T-cell (primary cell): ENCODE measurements around the gene RAB3IP. TPM values are rescaled to one million over a fixed set of nuclear protein-coding genes. Genes with fewer than 3 reads are reported as not detected.

ENCODE experiments used
- ATAC-seq, 4 experiments: fragments of 200-7000 bp in 3 of 4; fragments of 150-1000 bp in 1 of 4; cut with Tn5 transposase; replicated peaks in 1 of 4; 1 replicate in 3 of 4; 2 replicates in 1 of 4; pipeline ENCODE4 v1.10.0; 2021; ENCODE audit warnings: moderate library complexity in 3 of 4, mild to moderate bottlenecking in 2 of 4, moderate number of reproducible peaks in 1 of 4
- CTCF ChIA-PET, 2 donors: fragments of 300-600 bp; sonication (Branson Sonifier 250); formaldehyde crosslinking; loops; one replicate each; lab custom pipeline; 2022; ENCODE audit warnings: antibody characterized with exemption in 2 of 2; lab: Charles Lee
- POLR2A ChIA-PET, 2 donors: fragments of 300-600 bp; sonication (Branson Sonifier 250); formaldehyde crosslinking; loops; one replicate each; lab custom pipeline; 2022; ENCODE audit warnings: antibody characterized with exemption in 2 of 2; lab: Charles Lee
- DNase-seq, 35 experiments: peaks; one replicate each; pipeline versions ENCODE4 v3.0.0 to v3.0.0-alpha.2; 2013 to 2023
- H3K27ac ChIP-seq: one replicate; pipeline ENCODE4 v1.5.1; 2013; ENCODE audit warnings: low read length
- H3K27me3 ChIP-seq, 2 experiments: replicated peaks in 1 of 2; 1 replicate in 1 of 2; 2 replicates in 1 of 2; pipeline versions ENCODE4 v1.6.1 to v1.7.0; 2013; ENCODE audit warnings: low read length in 1 of 2, mixed read lengths in 1 of 2; ENCODE audit not compliant: control insufficient read depth in 2 of 2, insufficient read depth in 2 of 2; ENCODE audit errors: extremely low read depth in 1 of 2
- H3K36me3 ChIP-seq, 2 donors: 1 replicate in 1 of 2; 2 replicates in 1 of 2; pipeline versions ENCODE4 v1.6.1 to v1.7.0; 2013; ENCODE audit warnings: low read length in 1 of 2; ENCODE audit not compliant: control insufficient read depth in 2 of 2, insufficient read depth in 1 of 2; ENCODE audit errors: extremely low read depth in 1 of 2
- H3K4me1 ChIP-seq, 2 experiments: 1 replicate in 1 of 2; 2 replicates in 1 of 2; pipeline versions ENCODE4 v1.6.1 to v1.7.0; 2013; ENCODE audit warnings: low read length in 2 of 2, mixed read lengths in 1 of 2; ENCODE audit not compliant: insufficient read depth in 2 of 2, control insufficient read depth in 1 of 2; ENCODE audit errors: extremely low read depth in 1 of 2
- H3K4me3 ChIP-seq, 2 donors: 1 replicate in 1 of 2; 2 replicates in 1 of 2; pipeline versions ENCODE4 v1.5.1 to v1.7.0; 2013; ENCODE audit warnings: mild to moderate bottlenecking in 2 of 2, low read length in 1 of 2, moderate library complexity in 1 of 2; ENCODE audit not compliant: control insufficient read depth in 1 of 2; ENCODE audit errors: extremely low read depth in 1 of 2
- H3K9me3 ChIP-seq: 2 replicates; pipeline ENCODE4 v1.7.0; 2013
- H3K27ac Mint-ChIP-seq, 2 donors: one replicate each; pipeline ENCODE4 v1.8.0; 2020 to 2021; ENCODE audit warnings: mild to moderate bottlenecking in 2 of 2, mixed read lengths in 2 of 2
- H3K27me3 Mint-ChIP-seq, 2 donors: one replicate each; pipeline ENCODE4 v1.8.0; 2021 to 2022; ENCODE audit warnings: mixed read lengths in 2 of 2
- H3K36me3 Mint-ChIP-seq: one replicate; pipeline ENCODE4 v1.8.0; 2021; ENCODE audit warnings: mixed read lengths
- H3K4me1 Mint-ChIP-seq, 3 donors: one replicate each; pipeline ENCODE4 v1.8.0; 2020 to 2022; ENCODE audit warnings: mixed read lengths in 3 of 3, mild to moderate bottlenecking in 1 of 3
- H3K4me3 Mint-ChIP-seq, 3 donors: one replicate each; pipeline ENCODE4 v1.8.0; 2020 to 2022; ENCODE audit warnings: mild to moderate bottlenecking in 3 of 3, mixed read lengths in 3 of 3, moderate library complexity in 3 of 3
- H3K9me3 Mint-ChIP-seq, 3 donors: one replicate each; pipeline ENCODE4 v1.8.0; 2020 to 2022; ENCODE audit warnings: mixed read lengths in 3 of 3
- WGBS: methylation state at CpG from one replicate; pipeline ENCODE4 v1.1.5; 2013; ENCODE audit warnings: missing lambda C conversion rate; ENCODE audit not compliant: insufficient coverage; 5-methylcytosine and 5-hydroxymethylcytosine counted together
- total RNA-seq, 35 experiments: library from RNA in 6 of 35; stranded (reverse) in 6 of 35; fragments of 120-200 nt in 1 of 35; gene quantifications; one replicate each; pipeline versions ENCODE4 v1.2.1 to v1.2.4 and lab custom pipeline; 2013 to 2026

Gene RAB3IP
- total RNA-seq, 5 donors from 2014 or later (not counting 1 experiment from before 2014, with no cell fraction given) = 18.7 to 30.5 (median 20.7) TPM

DNA sequence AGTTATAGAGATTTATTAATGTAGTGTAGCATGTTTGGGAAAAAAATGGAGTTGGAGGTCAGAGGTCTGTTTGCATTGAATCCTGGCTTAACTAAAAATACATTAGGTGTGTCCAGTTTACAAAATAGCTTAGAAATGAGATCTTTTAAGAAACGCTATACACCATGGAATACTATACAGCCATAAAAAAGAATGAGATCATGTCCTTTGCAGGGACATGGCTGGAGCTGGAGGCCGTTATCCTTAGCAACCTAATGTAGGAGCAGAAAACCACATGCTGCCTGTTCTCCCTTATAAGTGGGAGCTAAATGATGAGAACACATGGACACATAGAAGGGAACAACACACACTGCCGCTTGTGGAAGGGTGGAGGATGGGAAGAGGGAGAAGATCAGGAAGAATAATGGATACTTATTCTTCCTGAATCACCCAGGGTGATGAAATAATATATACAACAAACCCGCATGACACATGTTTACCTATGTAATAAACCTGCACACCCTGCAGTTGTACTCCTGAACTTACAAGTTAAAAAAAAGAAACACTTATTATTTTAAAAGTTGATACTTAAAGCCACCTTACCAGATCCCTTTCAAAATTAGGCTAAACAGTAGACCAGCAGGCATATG is 72.3 kb downstream of the RAB3IP start:
- Mint-ChIP-seq H3K4me1 (no peaks in the 10 kb centered on the region), H3K4me3 (no peak overlapping the region), H3K27ac (no peak overlapping the region), H3K27me3 (no peaks in the 10 kb centered on the region), H3K9me3 (peaks cover 7 to 15% (median 12%) of the 10 kb centered on the region in 3 donors), H3K36me3 (peaks cover 72% of the 10 kb centered on the region)
- WGBS = no CpG with 5 or more reads among the region's 4 CpGs
- ATAC-seq (no peak), DNase-seq (no peak)
- no peak overlapping the region for H3K4me3 ChIP-seq
- H3K9me3 ChIP-seq = no peaks in the 10 kb centered on the region
- POLR2A ChIA-PET = no interaction called here
- no peak overlapping the region for H3K27ac ChIP-seq
- no peaks in the 10 kb centered on the region for H3K27me3 ChIP-seq
- H3K36me3 ChIP-seq = peaks cover 0 to 3% of the 10 kb centered on the region in 2 donors
- CTCF ChIA-PET = interaction anchor here in 1 of 2 donors (0.5 kb wide), 1 partner anchor 594 kb away, joined by 3 read pairs; no protein-coding TSS in a partner anchor
- no peaks in the 10 kb centered on the region for H3K4me1 ChIP-seq

DNA sequence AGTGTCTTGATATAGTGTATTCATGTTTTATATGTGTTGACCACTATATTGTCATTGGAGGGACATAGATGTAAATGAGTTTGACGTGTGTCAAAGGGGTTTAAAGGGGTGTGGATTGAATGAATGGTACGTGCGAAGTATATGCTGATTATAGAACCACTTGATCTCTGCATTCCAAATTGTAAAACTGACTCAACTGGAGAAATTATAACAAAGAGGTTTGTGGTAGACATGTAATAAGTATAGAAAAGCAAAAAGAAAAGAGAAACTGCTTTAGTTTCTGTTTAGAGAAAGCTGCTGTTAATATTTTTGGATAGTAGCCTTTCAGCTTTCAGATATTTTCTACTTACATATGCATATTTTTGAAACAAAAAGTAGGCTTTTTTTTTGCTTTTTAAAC is 77.4 kb downstream of the RAB3IP start:
- no peak for ATAC-seq
- H3K9me3 ChIP-seq = no peaks in the 10 kb centered on the region
- Mint-ChIP-seq H3K27me3 (no peaks in the 10 kb centered on the region), H3K4me3 (no peak overlapping the region), H3K4me1 (no peaks in the 10 kb centered on the region), H3K9me3 (no peaks in the 10 kb centered on the region), H3K36me3 (peaks cover 42% of the 10 kb centered on the region), H3K27ac (no peak overlapping the region)
- WGBS = 78% methylated on average over 3 of the region's 3 CpGs
- no peak overlapping the region for H3K4me3 ChIP-seq
- H3K27me3 ChIP-seq = no peaks in the 10 kb centered on the region
- DNase-seq = no peak
- H3K4me1 ChIP-seq = no peaks in the 10 kb centered on the region
- ChIA-PET CTCF (no interaction called here), POLR2A (no interaction called here)
- no peak overlapping the region for H3K27ac ChIP-seq
- no peaks in the 10 kb centered on the region for H3K36me3 ChIP-seq

DNA sequence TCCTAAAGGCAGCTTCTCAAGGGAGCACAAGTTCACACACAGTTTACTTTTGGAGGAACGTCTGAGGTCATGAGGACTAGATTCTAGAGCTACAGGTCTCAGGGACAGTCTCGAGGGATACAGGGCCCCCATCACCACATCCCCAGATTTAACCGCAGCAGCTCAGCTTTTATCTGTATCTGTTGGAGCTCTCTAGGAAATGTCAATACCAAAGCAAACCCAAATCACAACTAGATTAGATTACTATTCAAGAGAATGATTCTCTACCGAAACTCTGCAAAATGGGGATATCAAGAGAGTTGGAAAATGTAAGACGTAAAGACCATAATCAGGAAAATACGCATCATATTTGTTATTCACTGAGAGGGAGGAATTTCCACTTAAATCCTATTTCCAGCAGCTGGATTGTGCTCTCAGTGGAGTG is 82.4 kb downstream of the RAB3IP start:
- peaks cover 0 to 11% of the 10 kb centered on the region in 2 donors for H3K27me3 Mint-ChIP-seq

DNA sequence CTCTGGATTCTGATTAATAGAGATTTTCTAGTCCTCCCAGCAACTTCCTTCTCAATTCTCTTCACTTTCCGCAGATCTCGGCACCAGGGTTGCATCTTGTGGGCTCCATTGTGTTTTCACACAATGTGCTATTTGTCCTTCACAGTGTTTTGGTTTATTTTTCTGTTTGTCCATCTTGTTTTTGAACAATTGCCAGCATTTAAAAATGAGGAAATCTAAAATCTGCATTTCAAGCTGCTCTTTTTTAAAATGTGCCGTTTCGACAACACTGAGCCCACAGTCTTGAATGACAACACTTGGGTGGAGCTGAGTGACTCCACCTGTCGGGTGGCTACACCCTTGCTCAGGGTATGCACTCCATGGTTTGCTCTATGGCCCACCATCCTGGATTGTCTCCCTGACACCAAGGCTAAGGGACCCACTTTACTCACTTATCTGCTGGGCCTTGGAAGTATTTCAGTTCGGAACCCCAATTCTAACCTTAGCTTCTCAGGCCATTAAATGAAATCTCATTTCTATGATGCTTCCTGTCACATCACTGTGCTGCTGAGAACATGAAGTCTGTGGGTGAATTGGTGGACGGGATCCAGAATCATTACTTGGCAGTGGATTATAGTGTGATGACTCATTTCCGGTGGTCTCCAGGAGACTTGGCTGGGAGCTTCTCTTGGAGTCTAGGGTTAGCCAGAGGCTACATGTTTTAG is 82.9 kb downstream of the RAB3IP start:
- Histone ChIP-seq H3K27ac (no peak overlapping the region), H3K36me3 (no peaks in the 10 kb centered on the region), H3K4me1 (no peaks in the 10 kb centered on the region), H3K9me3 (no peaks in the 10 kb centered on the region), H3K27me3 (no peaks in the 10 kb centered on the region), H3K4me3 (no peak overlapping the region)
- Mint-ChIP-seq H3K27me3 (peaks cover 0 to 11% of the 10 kb centered on the region in 2 donors), H3K27ac (no peak overlapping the region), H3K36me3 (peaks cover 3% of the 10 kb centered on the region), H3K4me1 (no peaks in the 10 kb centered on the region), H3K9me3 (no peaks in the 10 kb centered on the region), H3K4me3 (no peak overlapping the region)
- 81% methylated on average over 4 of the region's 8 CpGs for WGBS
- ATAC-seq (no peak), DNase-seq (no peak)
- ChIA-PET POLR2A (no interaction called here), CTCF (no interaction called here)

More for the DNA sequence above, 82.4 kb downstream of the RAB3IP start:
- ChIA-PET CTCF (no interaction called here), POLR2A (interaction anchor here in 1 of 2 donors (0.7 kb wide), 1 partner anchor 68 kb away, joined by 6 read pairs; no protein-coding TSS in a partner anchor)
- Histone ChIP-seq H3K27me3 (no peaks in the 10 kb centered on the region), H3K27ac (no peak overlapping the region), H3K36me3 (no peaks in the 10 kb centered on the region), H3K4me3 (no peak overlapping the region), H3K9me3 (no peaks in the 10 kb centered on the region), H3K4me1 (no peaks in the 10 kb centered on the region)
- Mint-ChIP-seq H3K27ac (no peak overlapping the region), H3K4me3 (no peak overlapping the region), H3K36me3 (peaks cover 9% of the 10 kb centered on the region), H3K4me1 (no peaks in the 10 kb centered on the region), H3K9me3 (no peaks in the 10 kb centered on the region)
- 100% methylated on average over 1 of the region's 6 CpGs for WGBS
- ATAC-seq (no peak), DNase-seq (no peak)

DNA sequence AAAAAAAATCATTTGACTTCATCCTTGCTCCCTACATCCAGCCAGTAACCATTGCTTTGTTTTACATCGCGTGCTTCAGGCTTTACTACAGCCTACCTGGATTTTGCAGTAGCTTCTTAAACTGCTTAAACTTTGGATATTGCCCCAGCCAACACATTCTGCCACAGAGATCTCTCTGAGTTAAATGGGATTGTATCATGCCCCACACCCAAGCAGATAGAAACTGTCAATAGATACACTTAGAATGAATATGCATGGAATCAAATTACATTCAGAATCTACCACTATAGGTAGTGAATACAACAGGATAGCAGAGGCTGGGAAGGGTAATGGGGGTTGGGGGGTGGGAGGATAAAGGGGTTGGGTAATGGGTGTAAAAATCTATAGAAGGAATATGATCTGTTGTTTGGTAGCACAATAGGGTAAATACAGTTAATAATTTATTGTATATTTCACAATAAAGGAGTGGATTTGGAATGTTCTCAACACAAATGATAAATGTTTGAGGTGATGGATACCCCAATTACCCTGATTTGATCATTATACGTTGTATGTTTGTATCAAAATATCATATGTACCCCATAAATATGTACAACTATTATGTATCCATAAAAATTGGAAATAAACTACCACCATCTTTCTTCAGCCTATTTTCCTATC is 83.7 kb downstream of the RAB3IP start:
- H3K4me1 Mint-ChIP-seq = no peaks in the 10 kb centered on the region
- no peaks in the 10 kb centered on the region for H3K36me3 Mint-ChIP-seq
- no peaks in the 10 kb centered on the region for H3K9me3 Mint-ChIP-seq
- Histone ChIP-seq H3K4me1 (no peaks in the 10 kb centered on the region), H3K27ac (no peak overlapping the region), H3K4me3 (no peak overlapping the region), H3K27me3 (no peaks in the 10 kb centered on the region), H3K9me3 (no peaks in the 10 kb centered on the region), H3K36me3 (no peaks in the 10 kb centered on the region)
- ATAC-seq (no peak), DNase-seq (no peak)
- ChIA-PET CTCF (no interaction called here), POLR2A (no interaction called here)
- 92% methylated on average over 2 of the region's 3 CpGs for WGBS
- H3K27ac Mint-ChIP-seq = no peak overlapping the region
- H3K4me3 Mint-ChIP-seq = no peak overlapping the region
- H3K27me3 Mint-ChIP-seq = peaks cover 0 to 11% of the 10 kb centered on the region in 2 donors

DNA sequence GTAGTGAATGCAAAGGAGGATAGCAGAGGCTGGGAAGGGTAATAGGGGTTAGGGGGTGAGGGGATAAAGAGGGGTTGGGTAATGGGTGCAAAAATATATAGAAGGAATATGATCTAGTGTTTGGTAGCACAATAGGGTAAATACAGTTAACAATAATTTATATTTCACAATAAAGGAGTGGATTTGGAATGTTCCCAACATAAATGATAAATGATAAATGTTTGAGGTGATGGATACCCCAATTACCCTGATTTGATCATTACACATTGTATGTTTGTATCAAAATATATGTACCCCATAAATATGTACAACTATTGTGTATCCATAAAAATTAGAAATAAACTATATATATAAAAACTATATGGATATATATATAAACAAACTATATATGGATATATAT is 85.4 kb downstream of the RAB3IP start:
- Mint-ChIP-seq H3K4me1 (no peaks in the 10 kb centered on the region), H3K36me3 (no peaks in the 10 kb centered on the region), H3K4me3 (no peak overlapping the region), H3K27me3 (peaks cover 0 to 12% of the 10 kb centered on the region in 2 donors), H3K27ac (no peak overlapping the region), H3K9me3 (no peaks in the 10 kb centered on the region)
- no peak overlapping the region for H3K27ac ChIP-seq
- no peaks in the 10 kb centered on the region for H3K9me3 ChIP-seq
- ChIA-PET POLR2A (no interaction called here), CTCF (no interaction called here)
- H3K4me1 ChIP-seq = no peaks in the 10 kb centered on the region
- no peaks in the 10 kb centered on the region for H3K27me3 ChIP-seq
- no peaks in the 10 kb centered on the region for H3K36me3 ChIP-seq
- ATAC-seq = no peak
- no peak overlapping the region for H3K4me3 ChIP-seq
- no peak for DNase-seq
